Upper lobe of right lung (tissue), 1 donor: Measurements from ENCODE around the gene PDHX. TPM values are rescaled to one million over a fixed set of nuclear protein-coding genes. Genes with fewer than 3 reads are reported as not detected.

ENCODE experiments used
- ATAC-seq: fragments of 200-7000 bp; cut with Tn5 transposase; one replicate; pipeline ENCODE4 v1.9.1; 2020; ENCODE audit warnings: mild to moderate bottlenecking, moderate library complexity
- DNase-seq: peaks from one replicate; pipeline ENCODE4 v3.0.0-alpha.2; 2020
- H3K27ac ChIP-seq: fragments of 200-600 bp; one replicate; pipeline ENCODE4 v1.8.0; 2022
- H3K27me3 ChIP-seq: fragments of 200-600 bp; one replicate; pipeline ENCODE4 v1.8.0; 2022; ENCODE audit warnings: mild to moderate bottlenecking
- H3K36me3 ChIP-seq: fragments of 200-600 bp; one replicate; pipeline ENCODE4 v1.8.0; 2022
- H3K4me1 ChIP-seq: fragments of 200-600 bp; one replicate; pipeline ENCODE4 v1.8.0; 2022
- H3K4me3 ChIP-seq: fragments of 200-600 bp; one replicate; pipeline ENCODE4 v1.8.0; 2022; ENCODE audit warnings: mild to moderate bottlenecking
- H3K9me3 ChIP-seq: fragments of 200-600 bp; one replicate; pipeline ENCODE4 v1.8.0; 2022
- intact Hi-C: fragments of 100-400 bp; cut with DNase I; formaldehyde crosslinking; loops from one replicate; pipeline ENCODE4 v1.11.0; 2022
- total RNA-seq: library from RNA; stranded (reverse); fragmentation: NEBNext Ultra II Directional; extraction: Animal tissue kit (Norgen Biotek cat#: 25700); gene quantifications from one replicate; pipeline ENCODE4 v1.2.1, GENCODE V29; 2021
- TF ChIP-seq, protein P1 (sequence below): fragments of 200-600 bp; IDR thresholded peaks from one replicate; pipeline ENCODE4 v1.8.0; 2022; ENCODE audit warnings: antibody characterized with exemption
- donor health status: DM: no; HTN: yes; CAD: no; lungs with severe emphysema.

Gene PDHX
- total RNA-seq, 1 donor from 2014 or later, result 40.8 TPM

DNA sequence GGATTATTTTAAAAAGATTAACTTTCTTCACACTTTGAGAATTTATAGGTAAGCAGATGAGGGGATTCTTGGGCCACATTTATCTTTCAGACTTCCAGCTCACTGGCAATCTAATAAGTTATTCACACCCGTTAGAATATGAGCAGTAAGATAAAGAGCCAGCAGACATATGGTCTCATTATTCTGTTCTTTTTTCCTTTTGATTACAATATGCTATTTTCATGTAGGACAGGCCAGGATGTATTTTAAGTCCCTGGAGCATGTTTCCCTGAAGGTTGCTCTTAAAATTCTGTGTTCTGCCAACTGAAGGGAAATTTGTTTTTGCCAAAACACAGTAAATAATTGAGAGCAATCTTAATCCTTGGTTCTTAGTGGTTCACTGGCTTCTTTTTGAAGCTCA lies 22.2 kb downstream of the PDHX start:
- H3K27ac ChIP-seq, result no peak overlapping the region
- no peaks in the 10 kb centered on the region for H3K4me1 ChIP-seq
- H3K36me3 ChIP-seq, result peaks cover 9% of the 10 kb centered on the region
- no peaks in the 10 kb centered on the region for H3K9me3 ChIP-seq
- no peaks in the 10 kb centered on the region for H3K27me3 ChIP-seq
- no peak overlapping the region for H3K4me3 ChIP-seq
- DNase-seq, result no peak
- intact Hi-C loops, result no loop called here
- no peak for ATAC-seq
- TF ChIP-seq, protein P1, sequence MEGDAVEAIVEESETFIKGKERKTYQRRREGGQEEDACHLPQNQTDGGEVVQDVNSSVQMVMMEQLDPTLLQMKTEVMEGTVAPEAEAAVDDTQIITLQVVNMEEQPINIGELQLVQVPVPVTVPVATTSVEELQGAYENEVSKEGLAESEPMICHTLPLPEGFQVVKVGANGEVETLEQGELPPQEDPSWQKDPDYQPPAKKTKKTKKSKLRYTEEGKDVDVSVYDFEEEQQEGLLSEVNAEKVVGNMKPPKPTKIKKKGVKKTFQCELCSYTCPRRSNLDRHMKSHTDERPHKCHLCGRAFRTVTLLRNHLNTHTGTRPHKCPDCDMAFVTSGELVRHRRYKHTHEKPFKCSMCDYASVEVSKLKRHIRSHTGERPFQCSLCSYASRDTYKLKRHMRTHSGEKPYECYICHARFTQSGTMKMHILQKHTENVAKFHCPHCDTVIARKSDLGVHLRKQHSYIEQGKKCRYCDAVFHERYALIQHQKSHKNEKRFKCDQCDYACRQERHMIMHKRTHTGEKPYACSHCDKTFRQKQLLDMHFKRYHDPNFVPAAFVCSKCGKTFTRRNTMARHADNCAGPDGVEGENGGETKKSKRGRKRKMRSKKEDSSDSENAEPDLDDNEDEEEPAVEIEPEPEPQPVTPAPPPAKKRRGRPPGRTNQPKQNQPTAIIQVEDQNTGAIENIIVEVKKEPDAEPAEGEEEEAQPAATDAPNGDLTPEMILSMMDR, result no peak

DNA sequence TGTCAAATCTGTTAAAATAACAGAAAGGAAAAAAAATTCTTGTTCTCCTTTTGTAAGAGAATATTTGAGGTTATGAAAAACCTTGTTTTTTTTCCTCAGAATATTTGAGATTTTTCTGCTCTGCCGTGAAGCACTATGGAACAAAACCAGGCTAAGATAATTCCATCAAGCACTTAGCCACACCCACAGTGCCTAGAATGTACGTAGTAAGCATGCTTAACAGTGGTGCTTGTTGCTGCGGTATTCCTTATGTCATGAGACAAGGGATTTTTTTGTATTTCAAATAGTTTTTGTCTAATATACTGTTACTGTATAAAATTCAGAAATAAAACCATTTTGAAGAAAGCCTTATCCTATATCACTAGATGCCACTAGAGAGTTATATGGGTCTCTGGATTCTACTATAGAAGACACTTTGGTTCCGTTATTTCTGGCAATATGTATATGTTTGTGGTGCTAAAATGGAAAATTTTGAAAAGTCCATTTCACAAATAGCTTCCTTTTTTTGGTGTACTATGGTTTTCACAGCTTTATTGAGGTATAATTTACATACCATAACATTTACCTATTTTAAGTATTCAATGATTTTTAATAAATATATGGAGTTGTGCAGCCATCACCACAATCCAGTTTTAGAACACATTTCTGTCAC lies 23.7 kb downstream of the PDHX start:
- DNase-seq, result no peak
- no peaks in the 10 kb centered on the region for H3K4me1 ChIP-seq
- ATAC-seq, result no peak
- no peak overlapping the region for H3K27ac ChIP-seq
- no peak overlapping the region for H3K4me3 ChIP-seq
- intact Hi-C loops, result no loop called here
- no peaks in the 10 kb centered on the region for H3K27me3 ChIP-seq
- H3K36me3 ChIP-seq, result peaks cover 5% of the 10 kb centered on the region
- peaks cover 4% of the 10 kb centered on the region for H3K9me3 ChIP-seq
- TF ChIP-seq, protein P1, result no peak

DNA sequence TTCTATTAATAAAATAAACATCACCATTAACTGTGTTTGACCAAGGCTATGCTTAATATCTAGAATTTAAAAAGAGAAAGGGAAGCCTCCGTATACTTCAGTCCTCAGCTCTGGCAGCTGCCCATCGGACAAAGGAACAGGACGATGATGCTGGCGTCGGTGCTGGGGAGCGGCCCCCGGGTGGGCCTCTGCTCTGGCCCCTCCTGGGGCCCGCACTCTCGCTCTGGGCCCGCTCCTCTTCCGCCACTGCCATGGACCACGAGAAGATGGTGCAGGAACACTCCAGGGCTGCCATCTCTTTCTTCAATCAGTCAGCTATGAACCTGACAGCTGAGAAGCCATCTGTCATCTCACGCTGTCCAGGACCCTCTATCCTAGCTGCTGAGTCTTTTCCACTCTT lies 25.3 kb downstream of the PDHX start:
- peaks cover 4% of the 10 kb centered on the region for H3K9me3 ChIP-seq
- TF ChIP-seq, protein P1, result no peak
- intact Hi-C loops, result no loop called here
- H3K4me3 ChIP-seq, result no peak overlapping the region
- H3K27me3 ChIP-seq, result no peaks in the 10 kb centered on the region
- peaks cover 5% of the 10 kb centered on the region for H3K36me3 ChIP-seq
- H3K4me1 ChIP-seq, result no peaks in the 10 kb centered on the region
- no peak for DNase-seq
- no peak overlapping the region for H3K27ac ChIP-seq
- no peak for ATAC-seq

DNA sequence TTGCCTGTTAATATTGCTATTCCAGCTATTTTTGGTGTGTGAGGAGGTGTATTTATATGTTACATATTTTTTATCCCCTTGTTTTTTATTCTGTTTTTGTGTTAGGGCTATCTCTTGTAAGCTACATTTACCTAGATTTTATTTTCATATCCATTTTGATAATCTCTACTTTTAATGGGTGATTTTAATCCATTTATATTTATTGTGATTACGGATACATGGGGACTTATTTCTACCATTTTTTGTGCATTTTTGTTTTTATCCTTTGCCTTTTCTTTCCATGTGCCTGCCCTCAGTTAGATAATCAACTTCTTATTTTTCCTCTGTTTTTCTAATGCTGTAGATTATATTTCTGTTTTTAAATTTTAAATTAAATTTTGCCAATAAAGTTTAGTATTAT lies 28.3 kb downstream of the PDHX start:
- H3K36me3 ChIP-seq, result peaks cover 12% of the 10 kb centered on the region
- intact Hi-C loops, result no loop called here
- H3K27ac ChIP-seq, result no peak overlapping the region
- TF ChIP-seq, protein P1, result no peak
- H3K4me1 ChIP-seq, result peaks cover 7% of the 10 kb centered on the region
- H3K27me3 ChIP-seq, result no peaks in the 10 kb centered on the region
- DNase-seq (no peak), ATAC-seq (no peak)
- peaks cover 4% of the 10 kb centered on the region for H3K9me3 ChIP-seq
- no peak overlapping the region for H3K4me3 ChIP-seq

DNA sequence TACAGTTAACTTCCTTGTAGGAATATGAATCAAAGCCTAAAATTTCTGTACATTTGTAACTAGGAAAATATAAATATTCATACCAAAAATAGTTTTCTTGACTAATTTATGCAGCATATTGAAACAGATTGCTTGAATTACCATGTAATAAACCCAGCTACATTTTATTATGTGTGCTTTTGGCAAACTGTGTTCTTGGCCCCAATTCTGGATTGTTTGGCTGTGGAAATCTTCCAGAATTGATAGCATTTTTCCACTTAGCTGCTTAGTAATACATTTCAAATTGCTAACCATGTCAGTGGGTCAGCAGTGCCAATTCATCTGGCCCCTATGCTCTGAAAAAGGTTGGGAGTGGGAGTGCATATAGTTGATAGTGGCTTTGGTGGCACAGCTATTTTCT lies 32.3 kb downstream of the PDHX start:
- DNase-seq (no peak), ATAC-seq (no peak)
- H3K36me3 ChIP-seq, result peaks cover 7% of the 10 kb centered on the region
- intact Hi-C loops, result no loop called here
- H3K27ac ChIP-seq, result no peak overlapping the region
- no peak overlapping the region for H3K4me3 ChIP-seq
- no peaks in the 10 kb centered on the region for H3K27me3 ChIP-seq
- peaks cover 4% of the 10 kb centered on the region for H3K9me3 ChIP-seq
- peaks cover 7% of the 10 kb centered on the region for H3K4me1 ChIP-seq
- TF ChIP-seq, protein P1, result no peak

DNA sequence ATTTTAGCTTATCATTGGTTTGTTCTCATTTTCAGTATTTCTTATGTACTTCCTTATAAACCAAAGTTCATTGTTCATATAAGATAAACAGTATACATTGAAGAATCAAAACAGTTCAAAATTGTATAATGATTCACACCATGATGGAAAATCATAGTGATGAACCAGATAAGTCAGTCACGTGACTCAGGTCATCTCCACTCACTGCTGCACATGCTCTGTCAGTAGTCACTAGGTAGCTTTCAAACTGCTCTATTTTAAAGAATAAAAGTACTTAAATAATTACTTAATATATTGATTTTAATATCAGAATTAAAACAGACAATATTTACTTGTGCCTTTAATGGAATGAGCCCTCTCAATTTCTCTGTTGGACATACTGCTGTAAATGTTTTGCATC lies 37.5 kb downstream of the PDHX start:
- ATAC-seq, result no peak
- H3K9me3 ChIP-seq, result no peaks in the 10 kb centered on the region
- intact Hi-C loops, result no loop called here
- no peak overlapping the region for H3K27ac ChIP-seq
- no peaks in the 10 kb centered on the region for H3K27me3 ChIP-seq
- no peaks in the 10 kb centered on the region for H3K36me3 ChIP-seq
- TF ChIP-seq, protein P1, result no peak
- no peak overlapping the region for H3K4me3 ChIP-seq
- no peak for DNase-seq
- H3K4me1 ChIP-seq, result no peaks in the 10 kb centered on the region
